Endodermal cell (in vitro differentiated cells): ENCODE measurements around the gene UNC5C. TPM values are rescaled to one million over a fixed set of nuclear protein-coding genes. Genes with fewer than 3 reads are reported as not detected.
A peak's percentile ranks its signal among the peaks of the same experiment; 100 is the strongest.

Source experiments
- DNase-seq: peaks from one replicate; pipeline ENCODE4 v3.0.0-alpha.2; 2017
- H3K27ac ChIP-seq: 2 replicates; pipeline ENCODE4 v1.5.1; 2013; ENCODE audit warnings: mild to moderate bottlenecking, low read depth, low read length, moderate library complexity
- H3K27me3 ChIP-seq: 2 replicates; pipeline ENCODE4 v1.6.1; 2013; ENCODE audit warnings: mild to moderate bottlenecking, low read length, moderate library complexity; ENCODE audit not compliant: insufficient read depth, control insufficient read depth, poor library complexity, severe bottlenecking
- H3K36me3 ChIP-seq: 2 replicates; pipeline ENCODE4 v1.7.0; 2013; ENCODE audit warnings: mild to moderate bottlenecking, low read length, moderate library complexity; ENCODE audit not compliant: control insufficient read depth, insufficient read depth
- H3K4me1 ChIP-seq: one replicate; pipeline ENCODE4 v1.7.0; 2013; ENCODE audit warnings: low read length; ENCODE audit not compliant: control insufficient read depth, insufficient read depth
- H3K4me3 ChIP-seq: 2 replicates; pipeline ENCODE4 v1.5.1; 2013; ENCODE audit warnings: mild to moderate bottlenecking, low read length, moderate library complexity
- H3K9ac ChIP-seq: 2 replicates; pipeline ENCODE4 v1.6.1; 2013; ENCODE audit warnings: mild to moderate bottlenecking, low read length, moderate library complexity; ENCODE audit not compliant: poor library complexity, severe bottlenecking; ENCODE audit errors: extremely low read depth
- H3K9me3 ChIP-seq: 2 replicates; pipeline ENCODE4 v1.6.1; 2013; ENCODE audit warnings: mild to moderate bottlenecking, low read length, moderate library complexity; ENCODE audit not compliant: control insufficient read depth
- H3K27ac Mint-ChIP-seq: 2 replicates; pipeline ENCODE4 v1.8.0; 2020; ENCODE audit warnings: mixed read lengths
- H3K27me3 Mint-ChIP-seq: 2 replicates; pipeline ENCODE4 v1.8.0; 2021; ENCODE audit warnings: mild to moderate bottlenecking, mixed read lengths; ENCODE audit not compliant: insufficient read depth
- H3K36me3 Mint-ChIP-seq: 2 replicates; pipeline ENCODE4 v1.8.0; 2020; ENCODE audit warnings: low read depth, mixed read lengths
- H3K4me1 Mint-ChIP-seq: 2 replicates; pipeline ENCODE4 v1.8.0; 2020; ENCODE audit warnings: mixed read lengths
- H3K4me3 Mint-ChIP-seq: 2 replicates; pipeline ENCODE4 v1.8.0; 2020; ENCODE audit warnings: mild to moderate bottlenecking, moderate library complexity, mixed read lengths
- H3K9me3 Mint-ChIP-seq: 2 replicates; pipeline ENCODE4 v1.8.0; 2020; ENCODE audit warnings: mild to moderate bottlenecking, mixed read lengths
- CTCF ChIP-seq: fragments of 200-600 bp; sonication (generic); conservative IDR thresholded peaks from 2 replicates; pipeline ENCODE4 v1.5.0; 2021; ENCODE audit warnings: antibody characterized with exemption, mild to moderate bottlenecking
- WGBS, 2 experiments: methylation state at CpG; one replicate each; pipeline versions ENCODE4 v1.1.5 to v1.1.7; 2013; ENCODE audit warnings: missing lambda C conversion rate in 2 of 2, mixed read lengths in 1 of 2; ENCODE audit not compliant: insufficient coverage in 1 of 2, insufficient read length in 1 of 2; 5-methylcytosine and 5-hydroxymethylcytosine counted together
- total RNA-seq, 2 donors: library from RNA; stranded (reverse); fragmentation: NEBNext Ultra II Directional in 1 of 2; extraction: Animal tissue kit (Norgen Biotek cat#: 25700) in 1 of 2; gene quantifications; 2 replicates in 1 of 2; 3 replicates in 1 of 2; pipeline ENCODE4 v1.2.1, GENCODE V29; 2021

Gene UNC5C
- total RNA-seq, 2 donors from 2014 or later: 2.0 to 7.2 TPM

GRCh38 chr4:95181996-95182306, 366.8 kb downstream of the UNC5C start:
- peaks cover 16% of the 10 kb centered on the region for H3K4me1 Mint-ChIP-seq
- H3K4me3 ChIP-seq: no peak overlapping the region
- H3K27ac Mint-ChIP-seq: no peak overlapping the region
- no peaks in the 10 kb centered on the region for H3K4me1 ChIP-seq
- 14 to 38% methylated on average over 1 to 2 of the region's 2 CpGs for WGBS, 2 experiments
- TF ChIP-seq CTCF: no peak
- H3K27ac ChIP-seq: peak overlapping the region; percentile 99
- H3K27me3 ChIP-seq: no peaks in the 10 kb centered on the region
- H3K4me3 Mint-ChIP-seq: no peak overlapping the region
- peaks cover 4% of the 10 kb centered on the region for H3K36me3 ChIP-seq
- no peak for DNase-seq
- H3K27me3 Mint-ChIP-seq: no peaks in the 10 kb centered on the region
- peaks cover 14% of the 10 kb centered on the region for H3K36me3 Mint-ChIP-seq
- H3K9me3 Mint-ChIP-seq: peaks cover 15% of the 10 kb centered on the region
- H3K9ac ChIP-seq: no peak overlapping the region
- peaks cover 13% of the 10 kb centered on the region for H3K9me3 ChIP-seq

- H3K4me3 ChIP-seq: no peak overlapping the region
- peak; percentile 44 for TF ChIP-seq CTCF
- peaks cover 4% of the 10 kb centered on the region for H3K36me3 ChIP-seq
- no peak overlapping the region for H3K4me3 Mint-ChIP-seq
- no peak overlapping the region for H3K27ac Mint-ChIP-seq
- no peaks in the 10 kb centered on the region for H3K27me3 Mint-ChIP-seq
- no peak overlapping the region for H3K9ac ChIP-seq
- peaks cover 15% of the 10 kb centered on the region for H3K36me3 Mint-ChIP-seq
- H3K4me1 ChIP-seq: no peaks in the 10 kb centered on the region
- H3K9me3 ChIP-seq: peaks cover 14% of the 10 kb centered on the region
- peaks cover 17% of the 10 kb centered on the region for H3K9me3 Mint-ChIP-seq
- no peaks in the 10 kb centered on the region for H3K27me3 ChIP-seq
- H3K27ac ChIP-seq: peak overlapping the region; percentile 99
- peaks cover 12% of the 10 kb centered on the region for H3K4me1 Mint-ChIP-seq
- WGBS, 2 experiments: 33 to 45% methylated on average over 14 to 18 of the region's 18 CpGs
- peak; percentile 87 for DNase-seq
Measured at GRCh38 chr4:95181243-95181995, 367.4 kb downstream of the UNC5C start.

- Mint-ChIP-seq H3K27me3 (no peaks in the 10 kb centered on the region), H3K4me3 (no peak overlapping the region), H3K36me3 (peaks cover 15% of the 10 kb centered on the region), H3K4me1 (peaks cover 12% of the 10 kb centered on the region), H3K9me3 (peaks cover 17% of the 10 kb centered on the region), H3K27ac (no peak overlapping the region)
- Histone ChIP-seq H3K27me3 (no peaks in the 10 kb centered on the region), H3K27ac (peak overlapping the region; percentile 99), H3K4me3 (no peak overlapping the region), H3K9ac (no peak overlapping the region), H3K4me1 (no peaks in the 10 kb centered on the region), H3K9me3 (peaks cover 14% of the 10 kb centered on the region), H3K36me3 (peaks cover 4% of the 10 kb centered on the region)
- DNase-seq: peak; percentile 43
- WGBS, 2 experiments: 49 to 67% methylated on average over 7 to 10 of the region's 10 CpGs
- no peak for TF ChIP-seq CTCF
Measured at GRCh38 chr4:95180531-95181242, 368.1 kb downstream of the UNC5C start.
